HepG2 (cell line): ENCODE data around the gene FMNL1.

Experiments
- CEBPB ChIP-seq: IDR thresholded peaks from 2 replicates; pipeline ENCODE4 v1.6.1; 2011; ENCODE audit warnings: low read depth, low read length, improper control_type of control experiment, borderline replicate concordance
- FOSL1 ChIP-seq: sonication (generic); formaldehyde crosslinking; IDR thresholded peaks from 2 replicates; pipeline ENCODE4 v1.9.0; 2021; ENCODE audit warnings: missing genetic modification reagents, borderline replicate concordance
- NCOA5 ChIP-seq: sonication (generic); formaldehyde crosslinking; IDR thresholded peaks from 2 replicates; pipeline ENCODE4 v1.4.0; 2020; ENCODE audit warnings: missing genetic modification reagents
- POLR2AphosphoS2 ChIP-seq: IDR thresholded peaks from 2 replicates; pipeline ENCODE4 v1.6.1; 2011; ENCODE audit warnings: low read depth, low read length, improper control_type of control experiment
- YY1 ChIP-seq: IDR thresholded peaks from 2 replicates; pipeline ENCODE4 v1.6.1; 2011; ENCODE audit warnings: low read length, low read depth, moderate library complexity, mild to moderate bottlenecking; ENCODE audit not compliant: insufficient read depth, insufficient replicate concordance
- ZNF792 ChIP-seq: IDR thresholded peaks from 2 replicates; pipeline ENCODE4 v1.6.1; 2016
- TF ChIP-seq, protein P1 (sequence below): sonication (generic); formaldehyde crosslinking; IDR thresholded peaks from 2 replicates; pipeline ENCODE4 v1.4.0; 2020; ENCODE audit warnings: missing genetic modification reagents

DNA sequence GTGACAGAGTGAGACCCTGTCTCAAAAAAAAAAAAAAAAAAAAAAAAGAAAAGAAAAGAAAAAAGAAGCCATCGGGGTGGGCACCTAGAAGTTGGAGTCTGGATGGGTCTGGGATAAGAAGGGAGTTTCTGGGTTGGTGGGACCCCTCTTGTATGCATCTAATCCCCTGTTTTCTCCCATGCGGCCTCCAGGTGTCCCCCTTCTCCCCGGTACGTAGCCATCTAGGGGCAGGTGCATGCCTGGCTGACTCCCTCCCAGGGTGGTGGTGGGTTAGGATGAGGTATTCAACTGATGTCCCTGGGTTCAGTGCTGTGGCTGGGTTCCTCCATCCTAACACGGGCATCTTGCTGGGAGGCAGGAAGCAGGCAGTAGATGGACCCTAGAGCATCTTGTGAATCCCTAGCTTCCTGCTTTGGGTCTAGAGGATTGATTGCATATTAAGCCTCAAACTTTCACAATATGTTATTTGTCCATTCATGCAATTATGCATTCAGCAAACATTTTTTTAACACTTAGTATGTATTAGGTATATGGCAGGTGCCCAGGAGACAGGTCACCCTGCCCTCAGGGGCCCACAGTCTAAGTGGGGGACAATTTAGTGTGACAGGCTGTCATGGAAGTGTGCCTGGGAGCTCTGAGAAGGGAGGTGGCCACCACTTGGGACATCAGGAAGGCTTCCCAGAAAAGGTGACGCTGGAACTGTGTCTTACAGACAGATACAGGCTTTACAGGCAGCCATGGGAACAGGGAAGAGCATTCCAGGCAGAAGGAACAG lies 13.1 kb downstream of the FMNL1 start:
- TF ChIP-seq YY1 = no peak
- TF ChIP-seq FOSL1 = no peak
- TF ChIP-seq, protein P1, sequence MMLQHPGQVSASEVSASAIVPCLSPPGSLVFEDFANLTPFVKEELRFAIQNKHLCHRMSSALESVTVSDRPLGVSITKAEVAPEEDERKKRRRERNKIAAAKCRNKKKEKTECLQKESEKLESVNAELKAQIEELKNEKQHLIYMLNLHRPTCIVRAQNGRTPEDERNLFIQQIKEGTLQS (CRISPR knock-in tag) = no peak
- TF ChIP-seq NCOA5 (CRISPR knock-in tag) = no peak
- no peak for TF ChIP-seq CEBPB
- TF ChIP-seq POLR2AphosphoS2 = no peak
- TF ChIP-seq ZNF792 (CRISPR knock-in tag) = no peak
